Measurements from ENCODE around the gene ATP5F1D.

Gene ATP5F1D

GRCh38 chr19:1283917-1284292 is 42.4 kb downstream of the ATP5F1D start:
- DNase-seq = no peak

DNA sequence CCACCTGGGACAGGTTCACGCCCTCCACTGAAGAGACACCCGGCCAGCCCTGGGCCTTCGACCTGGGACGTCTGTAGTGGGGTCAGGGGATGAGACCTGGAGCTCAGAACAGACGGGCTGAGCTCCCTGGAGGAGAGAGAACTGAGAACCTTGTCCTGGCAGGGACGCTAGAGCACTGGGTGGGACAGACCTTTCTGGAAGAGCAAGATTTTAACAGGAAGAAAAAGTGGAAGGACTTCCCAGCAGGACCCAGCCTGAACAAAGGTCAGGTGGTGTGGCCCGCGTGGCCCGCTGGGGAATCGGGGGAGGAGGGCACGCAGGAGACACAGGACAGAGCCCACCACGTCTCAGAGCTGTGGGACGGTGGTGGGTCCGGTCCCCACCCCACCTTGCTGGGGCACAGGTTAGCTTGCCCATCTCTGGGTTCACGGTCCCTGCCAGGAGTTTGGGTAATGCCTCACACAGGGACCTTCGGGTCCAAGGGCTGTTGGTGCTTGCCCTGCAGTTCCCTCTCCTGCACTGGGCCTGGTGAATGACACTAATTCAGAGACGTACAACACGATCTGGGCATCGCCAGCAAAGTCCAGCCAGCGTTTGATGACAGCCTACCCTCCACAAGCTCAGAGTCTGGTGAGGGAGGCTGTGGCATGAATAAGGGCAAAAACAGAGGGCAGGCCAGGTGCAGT is 42.9 kb downstream of the ATP5F1D start:
- DNase-seq = no peak

GRCh38 chr19:1284979-1285736 is 43.6 kb downstream of the ATP5F1D start:
- no peak for DNase-seq

- DNase-seq = no peak
These were observed 44.3 kb downstream of the ATP5F1D start, which contains the start of gene EFNA2 for GRCh38 chr19:1285737-1286360. Gene EFNA2 (plus strand): TSS chr19:1285873. CDS start chr19:1286169, 296 bp downstream.

DNA sequence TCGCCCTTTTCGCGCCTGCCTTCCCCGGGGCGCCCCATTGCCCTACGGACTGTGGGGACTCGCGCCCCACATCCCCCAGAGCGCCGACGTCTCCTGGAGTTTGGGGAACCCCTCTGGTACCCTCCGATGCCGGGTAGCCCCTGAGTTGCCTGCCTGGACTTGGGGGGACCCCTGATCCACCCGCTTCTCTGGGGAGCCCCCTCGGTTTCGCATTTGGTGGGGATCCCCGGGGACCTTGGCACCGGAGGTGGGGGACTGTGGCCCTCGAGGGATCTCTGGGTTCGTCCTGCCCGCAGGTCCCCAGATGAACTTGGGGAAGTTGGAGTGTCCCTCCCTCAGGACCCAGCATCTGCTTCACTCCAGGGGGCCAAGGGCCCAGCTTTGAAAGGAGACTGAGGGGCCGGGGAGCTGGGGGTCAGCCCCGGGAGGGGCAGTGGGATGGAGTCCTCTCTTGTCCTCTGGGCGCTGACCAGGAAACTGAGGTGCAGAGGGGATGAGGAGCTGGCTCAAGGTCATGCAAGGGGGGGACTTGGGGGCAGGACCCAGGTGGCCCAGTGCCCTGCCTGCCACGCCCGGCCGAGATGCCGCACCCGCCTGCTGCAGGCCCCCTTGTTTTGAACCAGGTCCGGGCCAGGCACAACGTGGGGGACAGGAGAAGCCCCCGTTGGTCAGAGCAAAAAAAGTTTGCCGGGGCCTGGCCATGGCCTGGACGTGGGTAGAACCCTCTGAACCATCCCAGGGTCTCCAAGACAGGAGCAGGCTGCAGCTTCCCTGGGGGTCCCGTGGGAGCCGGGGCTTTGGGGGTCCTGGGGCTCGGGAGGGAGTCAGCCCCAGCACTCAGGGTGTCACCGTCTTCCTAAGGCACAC is 45.2 kb downstream of the ATP5F1D start:
- DNase-seq = no peak

DNA sequence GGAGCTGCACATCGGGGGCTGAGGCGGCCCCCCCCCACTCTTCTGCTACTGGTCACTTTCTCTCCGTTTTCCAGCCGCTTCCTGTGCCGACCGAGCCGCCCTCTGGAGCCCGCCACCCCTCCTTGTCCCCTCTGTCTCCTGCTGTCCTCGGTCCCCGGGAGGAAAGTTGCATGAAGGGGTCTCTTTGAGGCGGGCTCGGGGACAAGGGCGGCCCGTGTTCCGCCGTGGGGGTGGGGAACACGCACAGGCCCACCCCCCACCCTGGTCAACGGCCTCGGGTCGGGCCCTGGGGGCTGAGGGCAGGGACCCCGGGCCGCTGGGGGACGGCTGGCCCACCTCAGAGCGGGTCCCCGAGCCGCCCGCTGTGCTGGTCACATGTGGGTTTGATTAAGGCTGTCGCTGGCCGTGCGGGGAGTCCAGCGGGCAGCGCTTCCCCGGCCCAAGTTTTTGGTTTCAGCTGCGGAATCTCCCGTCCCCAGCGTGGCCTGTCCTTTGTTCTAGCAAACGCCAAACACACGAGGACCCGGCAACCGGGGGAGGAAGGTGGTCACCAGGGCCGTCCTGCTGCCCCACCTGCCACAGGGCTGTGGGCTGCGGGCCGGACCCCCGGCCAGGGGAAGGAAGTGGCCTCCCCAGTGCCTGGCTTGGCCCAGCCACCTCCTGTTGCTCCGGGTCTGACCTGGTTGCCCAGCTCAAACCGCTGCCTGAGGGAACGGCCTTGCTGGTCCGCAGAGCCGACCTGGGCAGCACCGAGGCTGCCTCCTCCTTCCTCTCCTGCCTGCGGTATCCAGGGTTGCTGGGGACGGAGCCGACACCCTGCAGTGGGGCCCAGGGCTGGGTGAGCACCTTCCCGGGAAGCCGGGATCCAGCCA is 46.0 kb downstream of the ATP5F1D start:
- DNase-seq = no peak

- DNase-seq = no peak
These were observed 46.7 kb downstream of the ATP5F1D start for GRCh38 chr19:1288226-1288612.

DNA sequence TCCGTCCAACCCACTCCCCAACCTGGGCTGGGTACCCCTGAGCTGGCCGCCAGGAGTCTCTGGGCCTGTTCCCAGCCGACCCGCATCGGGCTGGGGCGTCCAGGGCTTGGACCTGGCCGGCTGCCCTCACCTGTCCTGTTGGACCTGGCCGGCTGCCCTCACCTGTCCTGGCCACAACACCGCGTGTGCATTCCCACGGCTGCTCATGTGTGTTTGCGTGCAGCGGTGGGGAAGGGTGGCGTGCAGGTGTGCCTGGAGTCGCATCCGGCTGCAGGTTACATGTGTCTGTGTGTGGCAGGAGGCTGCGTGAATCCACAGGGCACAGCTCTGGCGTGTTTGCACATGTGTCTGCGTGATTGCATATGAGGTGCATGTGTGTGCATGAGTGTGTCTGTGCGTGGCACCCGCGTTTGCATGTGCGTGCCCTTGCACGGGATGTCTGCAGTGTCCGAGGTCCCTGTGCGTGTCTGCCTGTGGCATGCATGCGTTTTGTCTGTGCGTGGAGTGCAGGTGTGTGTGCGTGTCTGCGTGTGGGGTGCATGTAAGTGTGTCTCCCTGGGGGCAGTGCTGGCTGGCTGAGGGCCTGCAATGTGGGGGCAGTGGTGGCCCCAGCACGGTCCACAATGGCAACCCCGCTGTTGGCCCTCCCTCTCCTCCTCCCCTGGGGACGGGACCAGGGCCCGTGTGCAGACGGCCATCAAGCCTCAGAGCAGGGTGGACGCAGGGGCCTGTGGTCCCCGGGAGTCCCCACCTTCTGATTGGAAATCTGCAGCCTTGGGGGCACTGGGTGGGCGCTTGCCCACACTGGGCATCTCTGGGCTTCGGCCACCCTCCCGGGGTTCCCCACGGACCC is 47.5 kb downstream of the ATP5F1D start:
- no peak for DNase-seq

GRCh38 chr19:1289686-1290025 is 48.1 kb downstream of the ATP5F1D start:
- no peak for DNase-seq

GRCh38 chr19:1290196-1290702 is 48.7 kb downstream of the ATP5F1D start:
- no peak for DNase-seq

DNA sequence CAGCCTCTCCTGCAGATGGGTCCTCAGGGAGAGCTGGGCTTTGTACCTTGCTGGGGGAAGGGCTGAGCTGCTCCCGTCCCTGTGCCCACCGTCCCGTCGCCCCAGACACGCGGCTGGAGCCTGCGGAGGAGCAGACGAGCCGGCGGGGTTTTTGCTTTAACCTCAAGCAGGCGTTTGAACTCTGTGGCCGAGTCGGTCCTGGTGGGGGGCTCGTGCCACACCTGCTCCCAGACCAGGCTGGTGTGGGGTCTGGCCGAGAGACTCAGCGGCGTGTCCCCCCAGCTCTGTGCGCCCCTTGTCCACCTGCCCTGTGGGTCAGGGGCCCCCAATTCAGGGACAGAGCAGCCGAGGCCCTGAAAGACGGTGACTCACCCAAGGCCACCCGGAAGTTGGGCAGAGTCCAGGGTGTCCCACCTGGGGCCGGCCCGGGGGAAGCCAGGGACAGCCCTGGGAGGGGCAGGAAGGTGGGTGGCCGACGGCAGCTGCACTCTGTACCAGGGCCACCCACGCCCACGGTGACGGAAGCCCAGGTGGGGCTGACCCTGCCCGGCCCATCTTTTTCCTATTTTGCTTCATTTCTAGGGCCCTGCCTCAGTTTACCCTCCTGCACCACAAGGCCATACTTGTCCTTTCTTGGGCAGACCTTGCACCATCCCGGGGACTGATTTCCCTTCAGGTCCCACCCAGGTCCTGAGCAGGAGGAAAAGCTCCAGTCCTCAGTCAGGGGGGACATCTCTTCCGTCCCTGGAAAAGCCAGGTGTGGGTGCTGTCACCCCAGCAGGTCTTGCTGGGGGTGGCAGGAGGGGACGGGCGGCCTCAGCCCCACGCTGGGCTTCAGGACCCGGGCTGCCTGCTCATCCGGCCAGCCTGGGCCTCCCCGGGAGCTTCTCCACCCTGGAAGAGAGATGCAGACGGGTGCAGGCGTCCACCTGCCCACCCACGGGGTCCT is 49.4 kb downstream of the ATP5F1D start:
- DNase-seq = no peak

GRCh38 chr19:1291761-1292418 is 50.3 kb downstream of the ATP5F1D start:
- DNase-seq = no peak

DNA sequence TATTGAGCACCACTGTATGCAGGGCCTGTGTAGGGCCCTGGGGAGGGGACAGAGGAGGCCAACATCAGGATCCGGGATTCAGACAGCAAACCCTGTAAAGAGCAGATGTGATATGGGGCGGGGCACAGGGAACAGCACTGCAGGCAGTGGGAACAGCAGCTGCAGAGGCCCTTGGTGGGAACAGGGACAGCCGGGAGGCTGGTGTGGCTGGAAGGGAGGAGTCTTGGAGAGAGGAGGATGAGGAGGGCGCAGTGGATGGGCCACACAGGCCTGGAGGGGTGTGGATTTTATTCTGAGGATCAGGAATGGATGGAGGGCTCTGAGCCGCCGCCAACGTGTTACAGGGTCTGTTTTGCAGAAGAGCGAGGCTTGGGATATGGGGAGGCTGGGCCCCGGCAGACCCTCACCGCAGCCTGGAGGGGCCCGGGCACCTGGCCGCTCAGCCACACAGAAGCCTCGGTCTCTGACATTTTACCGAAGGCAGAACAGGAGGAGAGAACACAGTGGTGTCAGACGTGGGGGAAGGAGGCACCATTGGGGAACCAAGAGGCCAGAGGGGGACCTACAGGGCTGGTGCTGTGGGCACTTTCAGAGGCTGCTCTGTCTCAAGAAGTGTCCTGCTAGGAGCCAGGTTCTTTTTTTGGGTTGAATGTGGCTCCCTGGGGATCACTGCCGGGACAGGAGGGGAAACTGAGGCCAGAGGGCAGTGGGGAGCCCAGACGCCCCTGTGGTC is 51.0 kb downstream of the ATP5F1D start:
- no peak for DNase-seq

DNA sequence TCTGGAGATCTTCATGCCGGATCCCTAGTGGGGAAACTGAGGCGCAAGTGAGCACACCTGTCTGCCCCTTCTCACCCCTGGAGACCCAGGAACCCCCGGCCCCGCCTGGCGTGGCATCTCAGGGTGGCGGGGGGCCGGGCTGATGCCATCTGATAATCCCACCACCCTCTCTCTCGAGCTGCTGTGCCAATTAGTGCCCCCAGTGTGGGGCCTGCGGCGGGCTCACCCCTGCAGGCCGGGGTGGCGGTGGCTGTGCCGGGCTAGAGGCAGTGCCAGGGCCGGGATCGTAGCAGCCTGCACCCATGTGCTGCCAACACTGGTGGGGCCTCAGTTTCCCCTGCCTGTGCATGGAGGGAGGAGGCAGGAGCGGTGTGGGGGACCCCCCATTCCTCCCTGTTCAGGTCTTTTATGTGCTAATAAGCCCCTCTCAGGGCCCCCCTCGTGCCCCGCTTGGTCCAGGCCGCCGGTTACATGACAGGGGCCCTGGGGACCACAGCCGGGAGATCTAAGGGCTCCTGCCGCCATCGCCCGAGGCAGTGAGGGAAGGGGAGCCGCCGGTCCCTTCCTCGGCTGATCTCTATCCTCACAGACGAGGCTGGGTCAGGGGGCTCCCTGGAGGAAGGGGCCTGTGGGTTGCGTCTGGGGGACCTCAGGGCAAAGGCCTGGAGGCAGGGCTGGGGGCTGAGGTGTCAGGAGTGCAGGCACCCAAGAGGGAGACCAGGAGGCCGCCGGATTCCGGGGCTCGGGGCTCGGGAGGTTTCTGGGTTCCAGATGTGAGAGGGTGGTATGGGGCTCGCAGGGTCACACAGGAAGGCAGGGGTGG is 52.4 kb downstream of the ATP5F1D start:
- no peak for DNase-seq
